Erythroblast (primary cell): Measurements from ENCODE around the gene IGF2.

Source experiments
- GATA1 ChIP-seq: IDR thresholded peaks from 2 replicates; pipeline ENCODE4 v1.6.1; 2011; ENCODE audit warnings: low read depth, mild to moderate bottlenecking, control low read depth, low read length, moderate library complexity
- POLR2A ChIP-seq: IDR thresholded peaks from 2 replicates; pipeline ENCODE4 v1.6.1; 2011; ENCODE audit warnings: mild to moderate bottlenecking, low read length

GRCh38 chr11:2138431-2139122, 612 bp downstream of the IGF2 start:
- TF ChIP-seq POLR2A (no peak), GATA1 (no peak)
